Testis (tissue), 3 donors: ENCODE results near the gene TUBAL3. TPM values are rescaled to one million over a fixed set of nuclear protein-coding genes. Genes with fewer than 3 reads are reported as not detected.

Source experiments
- DNase-seq: peaks from one replicate; pipeline ENCODE4 v3.0.0-alpha.2; 2019
- H3K27ac ChIP-seq, 2 donors: fragments of 200-600 bp; sonication (generic); one replicate each; pipeline ENCODE4 v1.5.1; 2019
- H3K27me3 ChIP-seq: fragments of 200-600 bp; sonication (generic); one replicate; pipeline ENCODE4 v1.5.1; 2019
- H3K36me3 ChIP-seq: fragments of 200-600 bp; sonication (generic); one replicate; pipeline ENCODE4 v1.5.1; 2017; ENCODE audit warnings: low read depth; ENCODE audit errors: missing control alignments
- H3K4me1 ChIP-seq: fragments of 200-600 bp; sonication (generic); one replicate; pipeline ENCODE4 v1.5.1; 2019
- H3K4me3 ChIP-seq, 2 donors: fragments of 200-600 bp; sonication (generic); one replicate each; pipeline ENCODE4 v1.5.1; 2017 to 2019
- H3K9me3 ChIP-seq: fragments of 200-600 bp; sonication (generic); one replicate; pipeline ENCODE4 v1.5.1; 2017
- POLR2A ChIP-seq: fragments of 450-650 bp; IDR thresholded peaks from one replicate; pipeline ENCODE4 v1.6.1; 2017; ENCODE audit warnings: antibody characterized with exemption, mild to moderate bottlenecking, moderate library complexity
- WGBS, 2 donors: methylation state at CpG; one replicate each; pipeline ENCODE4 v1.1.5; 2018; 5-methylcytosine and 5-hydroxymethylcytosine counted together
- intact Hi-C: fragments of 100-400 bp; cut with DNase I; formaldehyde crosslinking; loops from one replicate; pipeline ENCODE4 v1.15.1; 2023; ENCODE audit warnings: low total_unique reads
- polyA plus RNA-seq: library from polyadenylated mRNA; stranded (reverse); fragments of 350-450 nt; fragmentation: Illumina TruSeq; extraction: RNeasy Lipid Tissue Mini Kit (QIAGEN cat#74804); gene quantifications from one replicate; pipeline ENCODE4 v1.2.3, GENCODE V29; 2014; ENCODE audit warnings: low read depth, low replicate concordance; ENCODE audit not compliant: insufficient read depth
- total RNA-seq, 2 donors: library from RNA; depleted of rRNA; stranded (reverse); fragments of >200 nt; gene quantifications; one replicate each; pipeline ENCODE4 v1.2.3, GENCODE V29; 2016
- TF ChIP-seq, protein P1 (sequence below), 3 experiments: fragments of 450-650 bp in 2 of 3; fragments of 200-600 bp in 1 of 3; sonication (generic) in 1 of 3; IDR thresholded peaks; one replicate each; pipeline ENCODE4 v1.5.1; 2016 to 2019; ENCODE audit warnings: antibody characterized with exemption in 3 of 3, mild to moderate bottlenecking in 2 of 3, moderate library complexity in 1 of 3

Gene TUBAL3
- total and polyA plus RNA-seq, 3 donors from 2014 or later: 0.93 to 5.3 (median 2.5) TPM

DNA sequence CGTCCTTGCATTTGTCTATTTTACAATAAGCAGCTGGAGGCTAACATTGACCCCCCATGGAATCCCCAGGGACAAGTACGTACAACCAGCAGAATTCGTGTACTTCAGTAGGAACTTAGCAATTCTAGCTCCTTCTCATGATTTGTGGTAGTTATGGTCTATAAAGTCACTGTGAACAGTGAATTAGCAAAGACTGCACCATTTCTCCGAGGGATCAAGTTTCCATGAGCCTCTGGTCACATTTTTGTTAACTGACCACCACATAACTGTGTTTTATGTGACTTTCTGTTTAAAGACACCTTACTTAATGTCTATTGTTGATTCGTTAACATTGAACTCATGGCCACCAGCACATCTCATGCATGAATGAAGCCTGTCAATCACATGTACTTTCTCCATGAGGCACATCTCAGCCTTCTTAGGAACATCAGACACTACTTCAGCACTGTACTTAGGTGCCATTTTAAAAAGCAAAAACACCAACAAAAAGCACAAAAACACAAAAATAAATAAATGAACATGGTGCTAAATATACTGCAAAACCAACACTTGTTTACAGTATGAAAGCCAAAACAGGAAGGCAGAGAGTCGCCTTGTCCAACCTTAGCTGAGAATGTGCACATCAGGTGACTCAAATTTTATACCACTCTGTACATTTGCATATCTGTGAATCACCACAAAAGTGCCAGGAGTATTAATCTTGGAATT, 48.9 kb downstream of the TUBAL3 start:
- H3K27ac ChIP-seq: no peak overlapping the region
- intact Hi-C loops: no loop called here
- H3K27me3 ChIP-seq: no peaks in the 10 kb centered on the region
- 81 to 85% methylated on average over 6 of the region's 6 CpGs for WGBS, 2 donors
- H3K36me3 ChIP-seq: no peaks in the 10 kb centered on the region
- no peaks in the 10 kb centered on the region for H3K9me3 ChIP-seq
- DNase-seq: no peak
- H3K4me3 ChIP-seq: no peak overlapping the region
- TF ChIP-seq POLR2A: no peak
- TF ChIP-seq, protein P1, sequence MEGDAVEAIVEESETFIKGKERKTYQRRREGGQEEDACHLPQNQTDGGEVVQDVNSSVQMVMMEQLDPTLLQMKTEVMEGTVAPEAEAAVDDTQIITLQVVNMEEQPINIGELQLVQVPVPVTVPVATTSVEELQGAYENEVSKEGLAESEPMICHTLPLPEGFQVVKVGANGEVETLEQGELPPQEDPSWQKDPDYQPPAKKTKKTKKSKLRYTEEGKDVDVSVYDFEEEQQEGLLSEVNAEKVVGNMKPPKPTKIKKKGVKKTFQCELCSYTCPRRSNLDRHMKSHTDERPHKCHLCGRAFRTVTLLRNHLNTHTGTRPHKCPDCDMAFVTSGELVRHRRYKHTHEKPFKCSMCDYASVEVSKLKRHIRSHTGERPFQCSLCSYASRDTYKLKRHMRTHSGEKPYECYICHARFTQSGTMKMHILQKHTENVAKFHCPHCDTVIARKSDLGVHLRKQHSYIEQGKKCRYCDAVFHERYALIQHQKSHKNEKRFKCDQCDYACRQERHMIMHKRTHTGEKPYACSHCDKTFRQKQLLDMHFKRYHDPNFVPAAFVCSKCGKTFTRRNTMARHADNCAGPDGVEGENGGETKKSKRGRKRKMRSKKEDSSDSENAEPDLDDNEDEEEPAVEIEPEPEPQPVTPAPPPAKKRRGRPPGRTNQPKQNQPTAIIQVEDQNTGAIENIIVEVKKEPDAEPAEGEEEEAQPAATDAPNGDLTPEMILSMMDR (IDR thresholded peaks at IDR 0.05): no peak
- no peaks in the 10 kb centered on the region for H3K4me1 ChIP-seq

- no peaks in the 10 kb centered on the region for H3K36me3 ChIP-seq
- H3K27me3 ChIP-seq: no peaks in the 10 kb centered on the region
- no peak for DNase-seq
- no peaks in the 10 kb centered on the region for H3K9me3 ChIP-seq
- no peak overlapping the region for H3K27ac ChIP-seq
- TF ChIP-seq, protein P1 (IDR thresholded peaks at IDR 0.05): no peak
- TF ChIP-seq POLR2A: no peak
- H3K4me3 ChIP-seq: no peak overlapping the region
- H3K4me1 ChIP-seq: no peaks in the 10 kb centered on the region
- WGBS, 2 donors: 45 to 49% methylated on average over 3 of the region's 3 CpGs
- intact Hi-C loops: no loop called here
Observed at GRCh38 chr10:5354068-5354467, 50.6 kb downstream of the TUBAL3 start.

- DNase-seq: no peak
- TF ChIP-seq POLR2A: no peak
- TF ChIP-seq, protein P1 (IDR thresholded peaks at IDR 0.05): no peak
- intact Hi-C loops: no loop called here
- WGBS, 2 donors: 79 to 84% methylated on average over 2 of the region's 2 CpGs
- Histone ChIP-seq H3K4me3 (no peak overlapping the region), H3K9me3 (no peaks in the 10 kb centered on the region), H3K27ac (no peak overlapping the region), H3K27me3 (no peaks in the 10 kb centered on the region), H3K36me3 (no peaks in the 10 kb centered on the region), H3K4me1 (no peaks in the 10 kb centered on the region)
Observed at GRCh38 chr10:5349362-5349761, 55.3 kb downstream of the TUBAL3 start.

- intact Hi-C loops: no loop called here
- WGBS, 2 donors: 94% methylated on average over 4 of the region's 4 CpGs
- Histone ChIP-seq H3K27ac (no peak overlapping the region), H3K9me3 (no peaks in the 10 kb centered on the region), H3K36me3 (no peaks in the 10 kb centered on the region), H3K4me1 (no peaks in the 10 kb centered on the region), H3K4me3 (no peak overlapping the region), H3K27me3 (no peaks in the 10 kb centered on the region)
- no peak for DNase-seq
- TF ChIP-seq, protein P1 (IDR thresholded peaks at IDR 0.05): no peak
- TF ChIP-seq POLR2A: no peak
Observed at GRCh38 chr10:5346881-5347280, 57.7 kb downstream of the TUBAL3 start.

- H3K27ac ChIP-seq: no peak overlapping the region
- no peak for DNase-seq
- H3K27me3 ChIP-seq: no peaks in the 10 kb centered on the region
- no peaks in the 10 kb centered on the region for H3K4me1 ChIP-seq
- intact Hi-C loops: no loop called here
- no peaks in the 10 kb centered on the region for H3K9me3 ChIP-seq
- TF ChIP-seq POLR2A: no peak
- TF ChIP-seq, protein P1 (IDR thresholded peaks at IDR 0.05): no peak
- H3K4me3 ChIP-seq: no peak overlapping the region
- H3K36me3 ChIP-seq: no peaks in the 10 kb centered on the region
Observed at GRCh38 chr10:5344746-5345145, 59.9 kb downstream of the TUBAL3 start.
